ENCODE measurements around the gene SLC5A10.
"Not testable (repeated sequence)": the region's sequence is repeated elsewhere in the genome, so short reads cannot be mapped to it uniquely, and the experiment has no call there.

Gene SLC5A10

GRCh38 chr17:18947866-18948265 is 4.1 kb upstream of the SLC5A10 start:
- no peak for DNase-seq (ENCODE audit: low read depth in 2 of 2)

- DNase-seq (ENCODE audit: low read depth in 2 of 2) = no peak
Measured at GRCh38 chr17:18948476-18949006, 3.4 kb upstream of the SLC5A10 start.

- DNase-seq (ENCODE audit: low read depth in 2 of 2) = no peak
Measured at GRCh38 chr17:18949566-18949965, 2.4 kb upstream of the SLC5A10 start.

GRCh38 chr17:18950346-18950745 is 1.6 kb upstream of the SLC5A10 start:
- no peak for DNase-seq (ENCODE audit: low read depth in 2 of 2)

- DNase-seq (ENCODE audit: low read depth in 2 of 2) = no peak
Measured at GRCh38 chr17:18950944-18951905, 740 bp upstream of the SLC5A10 start.

GRCh38 chr17:18953231-18953728 is 1.3 kb downstream of the SLC5A10 start:
- DNase-seq (ENCODE audit: low read depth in 2 of 2) = no peak

- DNase-seq (ENCODE audit: low read depth in 2 of 2) = no peak
Measured at GRCh38 chr17:18954321-18954720, 2.4 kb downstream of the SLC5A10 start.

- DNase-seq (ENCODE audit: low read depth in 2 of 2) = no peak
Measured at GRCh38 chr17:18955009-18955408, 3.0 kb downstream of the SLC5A10 start.

GRCh38 chr17:18956021-18956420 is 4.1 kb downstream of the SLC5A10 start:
- DNase-seq (ENCODE audit: low read depth in 2 of 2) = not testable (repeated sequence)

GRCh38 chr17:18956581-18956980 is 4.6 kb downstream of the SLC5A10 start:
- no peak for DNase-seq (ENCODE audit: low read depth in 2 of 2)

- no peak for DNase-seq (ENCODE audit: low read depth in 2 of 2)
Measured at GRCh38 chr17:18957831-18958230, 5.9 kb downstream of the SLC5A10 start.

GRCh38 chr17:18958611-18959010 is 6.6 kb downstream of the SLC5A10 start:
- DNase-seq (ENCODE audit: low read depth in 2 of 2) = no peak

GRCh38 chr17:18959071-18959844 is 7.3 kb downstream of the SLC5A10 start:
- DNase-seq (ENCODE audit: low read depth in 2 of 2) = no peak

- no peak for DNase-seq (ENCODE audit: low read depth in 2 of 2)
Measured at GRCh38 chr17:18959845-18960240, 7.9 kb downstream of the SLC5A10 start.

GRCh38 chr17:18960241-18960665 is 8.3 kb downstream of the SLC5A10 start:
- DNase-seq (ENCODE audit: low read depth in 2 of 2) = no peak

GRCh38 chr17:18960803-18961511 is 9.0 kb downstream of the SLC5A10 start:
- DNase-seq (ENCODE audit: low read depth in 2 of 2) = peak in 1 of 2 experiments; percentile 9

GRCh38 chr17:18961634-18962493 is 9.9 kb downstream of the SLC5A10 start:
- DNase-seq (ENCODE audit: low read depth in 2 of 2) = no peak

- no peak for DNase-seq (ENCODE audit: low read depth in 2 of 2)
Measured at GRCh38 chr17:18962494-18962815, 10.5 kb downstream of the SLC5A10 start.

GRCh38 chr17:18963126-18964017 is 11.4 kb downstream of the SLC5A10 start:
- no peak for DNase-seq (ENCODE audit: low read depth in 2 of 2)

- DNase-seq (ENCODE audit: low read depth in 2 of 2) = no peak
Measured at GRCh38 chr17:18964018-18964351, 12.0 kb downstream of the SLC5A10 start.

Measured in fibroblast of skin of left biceps (primary cell).